A673 (cell line): ENCODE measurements around the gene CLDN5. TPM values are rescaled to one million over a fixed set of nuclear protein-coding genes. Genes with fewer than 3 reads are reported as not detected.
A peak's percentile ranks its signal among the peaks of the same experiment; 100 is the strongest.

Experiments used
- BruUV-seq: library from RNA; stranded (reverse); fragments of 400-500 nt; replicated peaks from 2 replicates; lab custom pipeline; 2021; lab: Mats Ljungman, UMichigan
- CTCF ChIA-PET: fragments of 300-600 bp; sonication (Branson Sonifier 250); formaldehyde crosslinking; loops from one replicate; lab custom pipeline; 2022; ENCODE audit warnings: antibody characterized with exemption; lab: Charles Lee
- POLR2A ChIA-PET: fragments of 300-600 bp; sonication (Branson Sonifier 250); formaldehyde crosslinking; loops from one replicate; lab custom pipeline; 2022; ENCODE audit warnings: antibody characterized with exemption; ENCODE audit not compliant: low non-redundant PET; lab: Charles Lee
- DNase-seq: peaks from one replicate; pipeline ENCODE4 v3.0.0-alpha.2; 2015; ENCODE audit warnings: low spot score
- H3K27ac ChIP-seq: fragments of 200-600 bp; sonication (generic); 2 replicates; pipeline ENCODE4 v1.5.1; 2016; ENCODE audit warnings: mixed run types, low read depth, mild to moderate bottlenecking, mixed read lengths, antibody characterized with exemption, low read length; ENCODE audit not compliant: poor library complexity, severe bottlenecking
- H3K27me3 ChIP-seq: fragments of 200-600 bp; sonication (generic); replicated peaks from 2 replicates; pipeline ENCODE4 v1.6.1; 2017; ENCODE audit warnings: mixed run types, low read depth, mild to moderate bottlenecking, mixed read lengths, antibody characterized with exemption, low read length; ENCODE audit not compliant: insufficient read depth, poor library complexity
- H3K36me3 ChIP-seq: fragments of 200-600 bp; sonication (generic); 2 replicates; pipeline ENCODE4 v1.6.1; 2016; ENCODE audit warnings: mixed run types, mild to moderate bottlenecking, mixed read lengths, antibody characterized with exemption, low read length; ENCODE audit not compliant: insufficient read depth, poor library complexity, severe bottlenecking
- H3K4me1 ChIP-seq: fragments of 200-600 bp; sonication (generic); 2 replicates; pipeline ENCODE4 v1.6.1; 2017; ENCODE audit warnings: mixed run types, mild to moderate bottlenecking, mixed read lengths, antibody characterized with exemption, low read length; ENCODE audit not compliant: insufficient read depth, poor library complexity, severe bottlenecking
- H3K4me3 ChIP-seq: fragments of 200-600 bp; sonication (generic); 2 replicates; pipeline ENCODE4 v1.5.1; 2016; ENCODE audit warnings: low read depth, mixed run types, mild to moderate bottlenecking, mixed read lengths, low read length; ENCODE audit not compliant: poor library complexity, severe bottlenecking
- H3K9me3 ChIP-seq: fragments of 200-600 bp; sonication (generic); 2 replicates; pipeline ENCODE4 v1.6.1; 2016; ENCODE audit warnings: mixed run types, low read depth, mild to moderate bottlenecking, mixed read lengths, antibody characterized with exemption, low read length; ENCODE audit not compliant: poor library complexity, severe bottlenecking
- EZH2 ChIP-seq: fragments of 200-600 bp; sonication (generic); IDR thresholded peaks from 2 replicates; pipeline ENCODE4 v1.6.1; 2017; ENCODE audit warnings: borderline replicate concordance, low read depth, mild to moderate bottlenecking, mixed read lengths, antibody characterized with exemption, low read length; ENCODE audit not compliant: poor library complexity, severe bottlenecking
- intact Hi-C: fragments of 100-400 bp; cut with micrococcal nuclease; formaldehyde crosslinking; loops from one replicate; pipeline ENCODE4 v1.10.0; 2022; ENCODE audit not compliant: unreplicated experiment
- total RNA-seq: library from RNA; stranded (reverse); gene quantifications from 2 replicates; pipeline ENCODE4 v1.2.3, GENCODE V29; 2021
- TF ChIP-seq, protein P1 (sequence below): fragments of 300-800, 200-600 bp; sonication (generic); conservative IDR thresholded peaks from 2 replicates; pipeline ENCODE4 v1.5.1; 2017; ENCODE audit warnings: low read depth, mild to moderate bottlenecking, antibody characterized with exemption, low read length, moderate library complexity, mixed read lengths

The CLDN5 gene
- total RNA-seq, 1 experiment from 2014 or later: 0.21 TPM

DNA sequence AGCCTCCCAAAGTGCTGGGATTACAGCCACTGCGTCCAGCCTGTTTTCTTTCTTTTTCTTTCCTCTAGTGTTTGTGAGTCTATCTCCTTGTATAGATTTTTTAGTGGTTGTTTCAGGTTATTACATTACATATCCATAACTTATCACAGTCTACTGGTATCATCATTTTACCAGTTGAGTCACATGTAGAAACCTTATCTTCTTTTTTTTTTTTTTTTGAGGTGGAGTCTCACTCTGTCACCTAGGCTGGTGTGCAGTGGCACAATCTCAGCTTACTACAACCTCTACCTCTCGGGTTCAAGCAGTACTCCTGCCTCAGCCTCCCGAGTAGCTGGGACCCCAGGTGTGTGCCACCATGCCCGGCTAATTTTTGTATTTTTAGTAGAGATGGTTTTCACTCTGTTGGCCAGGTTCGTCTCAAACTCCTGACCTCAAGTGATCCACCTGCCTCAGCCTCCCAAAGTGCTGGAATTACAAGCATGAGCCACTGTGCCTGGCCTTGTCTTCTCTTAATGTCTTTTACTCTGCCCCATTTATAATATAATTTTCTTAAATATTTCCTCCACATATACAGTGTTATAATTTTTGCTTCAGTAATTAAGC lies 33.5 kb downstream of the CLDN5 start:
- intact Hi-C loops: no loop called here
- Histone ChIP-seq H3K4me3 (no peak overlapping the region), H3K4me1 (no peaks in the 10 kb centered on the region), H3K27ac (no peak overlapping the region), H3K36me3 (peaks cover 69% of the 10 kb centered on the region), H3K9me3 (no peaks in the 10 kb centered on the region), H3K27me3 (no peaks in the 10 kb centered on the region)
- TF ChIP-seq, protein P1, sequence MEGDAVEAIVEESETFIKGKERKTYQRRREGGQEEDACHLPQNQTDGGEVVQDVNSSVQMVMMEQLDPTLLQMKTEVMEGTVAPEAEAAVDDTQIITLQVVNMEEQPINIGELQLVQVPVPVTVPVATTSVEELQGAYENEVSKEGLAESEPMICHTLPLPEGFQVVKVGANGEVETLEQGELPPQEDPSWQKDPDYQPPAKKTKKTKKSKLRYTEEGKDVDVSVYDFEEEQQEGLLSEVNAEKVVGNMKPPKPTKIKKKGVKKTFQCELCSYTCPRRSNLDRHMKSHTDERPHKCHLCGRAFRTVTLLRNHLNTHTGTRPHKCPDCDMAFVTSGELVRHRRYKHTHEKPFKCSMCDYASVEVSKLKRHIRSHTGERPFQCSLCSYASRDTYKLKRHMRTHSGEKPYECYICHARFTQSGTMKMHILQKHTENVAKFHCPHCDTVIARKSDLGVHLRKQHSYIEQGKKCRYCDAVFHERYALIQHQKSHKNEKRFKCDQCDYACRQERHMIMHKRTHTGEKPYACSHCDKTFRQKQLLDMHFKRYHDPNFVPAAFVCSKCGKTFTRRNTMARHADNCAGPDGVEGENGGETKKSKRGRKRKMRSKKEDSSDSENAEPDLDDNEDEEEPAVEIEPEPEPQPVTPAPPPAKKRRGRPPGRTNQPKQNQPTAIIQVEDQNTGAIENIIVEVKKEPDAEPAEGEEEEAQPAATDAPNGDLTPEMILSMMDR: no peak
- no peak for TF ChIP-seq EZH2
- no TSS peak for BruUV-seq
- DNase-seq: no peak
- POLR2A ChIA-PET: no interaction called here
- CTCF ChIA-PET: no interaction called here

GRCh38 chr22:19488884-19489843 lies 35.0 kb downstream of the CLDN5 start:
- TF ChIP-seq, protein P1: peak; percentile 25; the same call in 1 of the 2 replicates
- no peak for TF ChIP-seq EZH2
- intact Hi-C loops: no loop called here
- Histone ChIP-seq H3K4me1 (no peaks in the 10 kb centered on the region), H3K27ac (no peak overlapping the region), H3K27me3 (no peaks in the 10 kb centered on the region), H3K9me3 (no peaks in the 10 kb centered on the region), H3K36me3 (peaks cover 70% of the 10 kb centered on the region), H3K4me3 (no peak overlapping the region)
- DNase-seq: no peak
- no TSS peak for BruUV-seq
- CTCF ChIA-PET: interaction anchor here (0.6 kb wide), 1 partner anchor 141 kb away, joined by 3 read pairs; no protein-coding TSS in a partner anchor
- POLR2A ChIA-PET: no interaction called here

DNA sequence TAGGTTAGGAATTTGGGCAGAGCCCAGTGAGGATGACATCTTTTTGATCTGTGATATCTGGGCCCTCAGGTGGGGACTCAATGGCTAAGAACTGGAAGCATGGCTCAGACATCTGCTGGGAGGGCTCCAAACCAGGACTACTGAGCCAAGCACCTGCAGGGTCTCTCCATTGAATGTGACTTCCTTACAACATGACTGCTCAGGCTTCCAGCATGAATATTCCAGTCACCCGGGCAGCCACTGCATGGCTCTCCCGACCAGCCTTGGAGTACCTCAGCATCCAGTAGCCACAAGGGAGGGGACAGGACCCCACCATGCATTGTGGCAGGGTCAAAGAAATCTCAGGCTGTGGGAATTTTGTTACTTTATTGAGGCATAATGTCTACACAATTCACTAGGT lies 35.9 kb downstream of the CLDN5 start:
- CTCF ChIA-PET: no interaction called here

More for the DNA sequence above, 35.9 kb downstream of the CLDN5 start:
- Histone ChIP-seq H3K4me3 (no peak overlapping the region), H3K27ac (no peak overlapping the region), H3K27me3 (no peaks in the 10 kb centered on the region), H3K9me3 (no peaks in the 10 kb centered on the region), H3K4me1 (no peaks in the 10 kb centered on the region), H3K36me3 (peaks cover 70% of the 10 kb centered on the region)
- TF ChIP-seq, protein P1: no peak
- TF ChIP-seq EZH2: no peak
- POLR2A ChIA-PET: interaction anchor here (0.7 kb wide), 1 partner anchor 20 kb away, joined by 17 read pairs; no protein-coding TSS in a partner anchor
- no TSS peak for BruUV-seq
- no peak for DNase-seq
- intact Hi-C loops: no loop called here
